COLO829 (cell line): ENCODE results near the gene STIL.
"Not testable (repeated sequence)": the region's sequence is repeated elsewhere in the genome, so short reads cannot be mapped to it uniquely, and the experiment has no call there.

Experiments used
- DNase-seq: peaks from one replicate; pipeline ENCODE4 v3.0.0; 2012; ENCODE audit warnings: low spot score

STIL gene

DNA sequence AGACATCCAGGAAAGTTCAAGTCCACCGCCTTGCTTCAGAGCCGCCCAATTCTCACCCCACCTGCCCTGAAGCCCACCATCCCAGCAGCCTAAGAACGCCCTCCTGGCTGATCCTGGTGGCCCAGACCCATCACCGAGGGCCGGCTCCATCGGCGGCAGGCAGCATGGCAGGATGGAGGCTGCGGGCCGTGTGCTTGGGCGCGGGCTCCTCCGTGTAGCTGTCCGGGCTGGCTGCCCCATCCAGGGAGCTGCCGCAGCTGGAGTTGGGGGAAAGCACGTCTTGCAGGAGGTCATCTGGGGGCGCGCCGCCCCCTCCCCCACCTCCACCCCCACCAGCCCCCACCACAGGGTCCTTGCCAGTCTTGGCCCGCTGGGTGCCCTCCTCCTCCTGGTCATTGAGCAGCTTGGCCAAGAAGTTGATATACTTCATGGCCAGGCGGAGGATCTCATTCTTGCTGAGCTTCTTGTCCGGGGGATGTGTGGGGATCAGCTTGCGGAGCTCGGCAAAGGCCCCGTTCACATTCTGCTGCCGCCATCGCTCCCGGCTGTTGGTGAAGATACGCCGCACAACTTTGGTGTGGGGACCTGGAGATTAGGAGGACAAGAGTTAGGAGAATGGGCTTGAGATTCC lies 94.2 kb downstream of the STIL start:
- no peak for DNase-seq

- DNase-seq, result no peak
These were observed 94.9 kb downstream of the STIL start for GRCh38 chr1:47219001-47219400.

DNA sequence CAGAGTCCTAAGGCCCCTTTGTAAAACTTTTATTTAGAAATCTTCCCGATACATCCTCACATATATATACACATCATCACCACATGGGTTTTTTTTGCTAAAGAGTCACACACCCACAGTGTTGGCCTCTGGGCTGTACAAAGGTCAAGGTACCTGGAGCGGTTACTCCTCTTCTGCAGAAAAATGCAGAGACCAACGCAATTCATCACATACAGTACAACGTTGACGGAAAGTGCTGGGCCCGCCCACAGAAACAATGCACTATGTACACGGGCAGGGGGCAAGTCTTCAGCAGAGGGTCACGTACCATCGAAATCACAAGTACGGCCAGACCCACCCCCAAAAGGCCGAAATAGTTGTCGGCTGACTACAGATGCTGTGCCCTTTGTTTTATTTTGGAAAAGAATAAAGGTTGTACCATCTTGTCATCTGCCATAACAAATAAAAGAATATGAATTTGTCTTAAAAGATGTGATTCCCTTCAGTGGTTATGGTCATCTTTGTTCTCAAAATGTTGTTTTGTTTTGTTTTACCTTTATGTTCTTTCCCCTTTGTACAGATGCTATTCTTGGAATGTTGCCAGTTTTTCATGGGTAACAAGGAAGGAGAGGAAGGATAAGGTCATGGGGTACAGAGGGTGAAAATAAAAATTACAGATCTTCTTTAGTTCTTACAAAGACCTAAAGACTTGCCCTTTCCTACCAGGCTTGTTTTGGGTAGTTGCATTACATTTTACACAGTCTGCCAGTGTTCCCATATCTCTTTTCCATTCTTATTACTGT lies 97.5 kb downstream of the STIL start:
- DNase-seq, result no peak

DNA sequence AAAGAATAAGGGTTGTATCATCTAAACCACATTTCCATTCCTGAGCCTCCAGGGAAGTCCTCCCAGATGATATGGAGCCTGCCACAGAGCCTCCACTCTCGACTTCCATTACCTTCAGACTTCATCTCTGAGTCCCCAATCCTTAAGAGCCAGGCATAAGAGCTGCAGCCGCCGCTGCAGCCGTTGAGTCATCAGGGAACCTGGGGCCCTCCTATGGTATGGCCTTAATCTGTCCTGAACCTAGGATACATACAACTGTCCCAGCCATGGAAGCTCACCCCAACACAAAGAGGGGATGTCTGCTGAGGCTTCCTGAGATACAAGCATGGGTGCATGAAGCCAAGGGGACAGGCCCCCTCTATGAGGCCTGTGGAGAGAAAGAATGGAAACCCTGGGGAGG lies 98.2 kb downstream of the STIL start:
- no peak for DNase-seq

DNA sequence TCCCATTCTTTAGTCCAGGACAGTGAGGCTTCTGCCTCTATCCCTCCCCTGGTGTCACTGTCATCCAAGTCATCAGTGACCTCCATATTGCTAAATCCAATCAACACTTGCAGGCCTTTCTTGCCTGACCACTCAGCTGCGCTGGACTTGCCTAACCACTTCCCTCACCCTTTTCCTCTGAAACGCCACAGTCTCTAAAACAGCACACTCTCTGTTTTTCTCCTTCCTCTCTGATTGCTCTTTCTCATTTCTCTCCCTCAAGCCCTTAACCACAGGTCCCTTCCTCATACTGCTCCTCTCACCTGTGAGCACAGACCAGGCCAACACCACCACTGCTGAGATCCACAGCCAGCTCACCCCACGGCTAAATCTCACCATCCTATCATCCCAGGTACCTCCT lies 99.4 kb downstream of the STIL start:
- DNase-seq, result no peak

- no peak for DNase-seq
These were observed 100.5 kb downstream of the STIL start for GRCh38 chr1:47213230-47213963.

DNA sequence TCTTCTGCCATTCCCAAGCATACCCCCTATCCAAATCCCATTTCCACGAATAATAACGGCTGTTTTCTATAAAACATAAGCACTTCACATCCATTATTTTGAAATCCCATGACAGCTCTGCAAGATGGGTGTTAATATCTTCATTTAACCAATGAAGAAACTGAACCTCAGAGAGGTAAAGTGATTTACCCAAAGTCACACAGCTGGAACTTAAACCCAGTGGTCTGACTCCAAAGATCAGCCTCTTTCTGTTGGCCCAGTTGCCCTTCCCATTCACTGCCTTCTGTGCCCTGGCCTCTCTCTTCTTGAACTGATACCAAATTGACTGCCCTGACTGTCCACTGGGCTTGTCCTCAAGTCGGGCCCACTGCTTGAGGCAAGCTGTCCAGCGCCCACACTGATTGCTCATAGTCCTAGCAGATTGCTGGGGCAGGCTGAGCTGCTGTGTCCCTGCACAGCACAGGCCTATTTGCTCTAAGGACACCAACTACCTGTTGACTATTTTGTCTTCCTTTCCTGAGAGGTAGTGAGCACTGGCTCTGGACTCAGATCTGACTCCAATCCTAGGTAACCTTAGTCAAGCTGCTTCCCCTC lies 101.2 kb downstream of the STIL start:
- no peak for DNase-seq

DNA sequence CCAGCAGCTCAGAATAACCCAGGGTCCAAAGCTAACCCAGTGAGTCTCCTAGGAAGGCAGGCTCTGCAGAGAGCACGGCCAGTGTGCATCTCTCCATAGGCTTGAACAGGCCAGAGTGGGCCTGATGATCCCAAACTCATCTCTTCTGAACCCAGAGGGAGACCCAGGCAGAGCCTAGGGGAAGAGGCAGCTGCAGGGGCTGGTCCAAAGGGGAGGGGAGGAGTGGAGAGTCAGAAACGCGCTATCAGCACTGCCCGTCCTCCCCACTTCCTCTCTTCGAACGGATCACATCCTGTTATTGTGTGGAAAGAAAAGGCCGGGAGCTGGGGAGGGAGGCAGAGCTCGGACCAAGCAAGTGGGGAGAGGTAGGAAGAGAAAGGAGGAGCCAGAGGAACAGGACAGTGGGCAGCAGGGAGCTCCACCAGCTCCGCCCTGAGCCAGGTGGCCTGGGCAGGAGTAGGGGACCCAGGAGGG lies 102.1 kb downstream of the STIL start:
- DNase-seq, result no peak

DNA sequence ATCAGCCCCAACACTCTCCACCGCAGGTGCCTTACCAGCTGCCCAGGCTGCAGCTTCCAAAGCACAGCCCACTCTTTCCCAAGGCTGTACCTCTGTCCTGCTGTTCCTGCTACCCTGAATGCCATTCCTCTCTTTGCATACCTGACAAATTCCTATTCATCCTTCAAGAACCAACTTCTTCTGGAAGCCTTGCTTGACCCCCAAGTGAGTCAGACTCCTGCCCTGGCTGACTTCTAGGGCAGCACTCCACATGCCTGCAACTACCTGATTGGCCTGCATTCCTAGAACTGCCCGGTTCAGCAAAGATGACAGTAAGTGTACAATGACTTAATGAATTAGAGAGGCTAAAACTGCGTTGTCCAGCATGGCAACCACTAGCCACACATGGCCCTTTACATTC lies 103.3 kb downstream of the STIL start:
- DNase-seq, result no peak

- DNase-seq, result no peak
These were observed 104.1 kb downstream of the STIL start for GRCh38 chr1:47209725-47210325.

DNA sequence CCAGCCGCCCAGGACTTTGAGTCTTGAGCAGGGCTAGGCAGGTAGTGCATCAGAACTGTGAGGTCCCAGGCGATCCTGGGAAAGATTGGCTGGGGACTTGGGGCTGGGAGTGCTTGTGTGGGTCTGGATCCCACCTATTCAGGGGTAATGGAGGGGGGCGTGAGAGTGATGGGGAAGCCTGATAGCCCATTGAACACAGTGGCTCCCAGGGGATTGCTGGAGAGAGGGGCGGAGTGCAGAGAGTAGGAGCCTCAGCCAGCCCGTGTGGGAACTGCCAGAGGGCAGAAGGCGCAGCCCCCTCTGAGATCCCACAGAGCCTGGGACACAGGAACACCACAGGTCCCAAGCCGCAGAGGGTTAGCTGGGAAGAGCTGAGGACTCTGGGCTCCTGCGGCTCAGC lies 104.9 kb downstream of the STIL start:
- no peak for DNase-seq

GRCh38 chr1:47208374-47208850 lies 105.5 kb downstream of the STIL start:
- no peak for DNase-seq

DNA sequence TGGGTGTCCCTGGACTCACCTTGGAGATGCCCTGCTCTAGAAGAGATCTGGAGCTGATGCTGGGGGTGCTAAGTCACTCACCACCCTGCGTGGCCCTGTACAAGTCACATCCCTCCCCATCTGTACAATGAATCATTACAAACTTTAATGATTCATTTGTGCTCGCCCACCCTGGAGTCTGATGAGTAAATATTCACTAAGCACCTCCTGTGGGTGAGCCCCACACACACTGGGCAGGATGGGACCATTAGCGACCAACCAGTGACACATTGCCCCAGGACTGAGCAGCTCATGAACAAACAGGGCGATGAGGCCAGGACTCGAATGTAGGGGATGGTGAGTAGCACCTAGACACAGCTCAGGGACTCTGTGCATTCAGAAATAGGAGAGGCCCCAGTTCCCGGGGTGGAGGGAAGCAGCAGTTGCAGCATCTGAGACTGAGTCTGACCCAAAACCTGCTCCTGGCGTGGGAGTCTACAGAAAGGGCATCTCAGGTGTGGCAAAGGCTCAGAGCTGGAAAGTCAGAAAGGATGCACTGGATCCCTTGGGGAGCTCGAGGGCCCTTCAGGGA lies 106.1 kb downstream of the STIL start:
- DNase-seq, result no peak

DNA sequence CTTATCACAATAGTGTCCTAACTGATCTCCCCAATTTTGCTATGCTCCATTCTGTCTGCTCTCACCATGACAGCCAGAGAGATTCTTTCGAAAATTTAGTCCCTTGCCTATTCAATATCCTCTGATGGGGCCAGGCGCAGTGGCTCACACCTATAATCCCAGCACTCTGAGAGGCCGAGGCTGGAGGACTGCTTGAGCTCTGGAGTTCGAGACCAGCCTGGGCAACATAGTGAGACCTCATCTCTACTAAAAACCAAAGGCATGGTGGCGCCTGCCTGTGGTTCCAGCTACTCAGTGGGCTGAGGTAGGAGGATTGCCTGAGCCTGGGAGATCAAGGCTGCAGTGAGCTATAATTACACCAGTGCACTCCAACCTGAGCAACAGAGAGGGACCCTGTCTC lies 108.0 kb downstream of the STIL start:
- no peak for DNase-seq

DNA sequence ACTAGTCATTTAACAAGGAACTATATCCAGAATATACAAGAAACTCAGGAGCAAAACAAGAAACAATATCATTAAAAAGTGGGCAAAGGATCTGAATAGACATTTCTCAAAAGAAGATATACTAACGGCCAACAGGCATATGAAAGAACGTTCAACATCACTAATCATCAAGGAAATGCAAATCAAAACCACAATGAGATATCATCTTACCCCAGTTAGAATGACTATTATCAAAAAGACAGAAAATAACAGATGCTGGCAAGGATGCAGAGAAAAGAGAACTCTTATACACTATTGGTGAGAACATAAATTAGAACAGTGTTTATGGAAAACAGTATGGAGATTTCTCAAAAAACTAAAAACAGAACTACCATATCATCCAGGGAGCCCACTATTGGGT lies 110.4 kb downstream of the STIL start:
- DNase-seq, result not testable (repeated sequence)

DNA sequence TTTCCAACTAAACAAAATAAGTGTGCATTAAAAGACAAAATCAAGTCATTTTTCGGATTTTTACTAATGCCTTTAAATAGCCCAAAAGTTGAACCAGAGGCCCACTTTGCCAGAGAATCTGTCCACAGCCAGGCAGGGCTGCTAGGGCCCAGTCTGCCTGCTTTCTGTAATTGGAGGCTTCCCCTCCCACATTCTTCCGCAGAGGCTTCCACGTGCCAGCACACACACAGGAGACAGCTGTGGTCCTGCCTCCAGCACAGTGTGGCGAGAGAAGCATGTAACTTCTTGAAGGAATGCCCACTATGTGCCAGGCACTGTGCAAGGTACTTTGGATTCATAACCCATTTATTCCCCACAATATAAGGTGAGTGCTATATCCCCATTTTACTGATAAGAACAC lies 112.8 kb downstream of the STIL start:
- no peak for DNase-seq
